ENCODE results near the gene SLC22A23.

Gene SLC22A23

DNA sequence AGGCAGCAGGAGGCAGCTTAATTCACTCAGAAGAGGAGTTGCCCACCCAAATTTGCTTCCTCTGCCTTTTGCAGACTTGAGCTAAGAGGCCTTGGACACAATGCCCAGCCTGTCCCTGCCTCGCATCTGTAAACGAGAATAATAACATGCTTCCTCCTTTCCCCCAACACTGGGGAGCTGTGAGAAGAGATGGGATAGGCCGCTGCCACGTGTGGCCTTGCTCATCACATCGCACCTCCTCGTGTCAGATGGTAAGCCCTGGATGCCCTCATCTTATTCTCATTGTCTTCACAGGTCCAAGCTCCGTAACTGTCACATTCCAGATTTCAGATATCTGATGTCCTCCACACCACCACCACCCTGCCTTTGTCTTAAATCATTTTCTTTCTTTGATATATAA lies 216.3 kb downstream of the SLC22A23 start:
- no peak for TF ChIP-seq POLR2AphosphoS5 (IDR thresholded peaks at IDR 0.05; ENCODE audit: low read depth, low read length)
- no peak for TF ChIP-seq TAF1 (IDR thresholded peaks at IDR 0.05; ENCODE audit: borderline replicate concordance, low read depth, low read length)
- TF ChIP-seq POLR2A (IDR thresholded peaks at IDR 0.05; ENCODE audit: low read depth, low read length): no peak
- no peak for FAIRE-seq
- DNase-seq (ENCODE audit: insufficient read length): no peak

DNA sequence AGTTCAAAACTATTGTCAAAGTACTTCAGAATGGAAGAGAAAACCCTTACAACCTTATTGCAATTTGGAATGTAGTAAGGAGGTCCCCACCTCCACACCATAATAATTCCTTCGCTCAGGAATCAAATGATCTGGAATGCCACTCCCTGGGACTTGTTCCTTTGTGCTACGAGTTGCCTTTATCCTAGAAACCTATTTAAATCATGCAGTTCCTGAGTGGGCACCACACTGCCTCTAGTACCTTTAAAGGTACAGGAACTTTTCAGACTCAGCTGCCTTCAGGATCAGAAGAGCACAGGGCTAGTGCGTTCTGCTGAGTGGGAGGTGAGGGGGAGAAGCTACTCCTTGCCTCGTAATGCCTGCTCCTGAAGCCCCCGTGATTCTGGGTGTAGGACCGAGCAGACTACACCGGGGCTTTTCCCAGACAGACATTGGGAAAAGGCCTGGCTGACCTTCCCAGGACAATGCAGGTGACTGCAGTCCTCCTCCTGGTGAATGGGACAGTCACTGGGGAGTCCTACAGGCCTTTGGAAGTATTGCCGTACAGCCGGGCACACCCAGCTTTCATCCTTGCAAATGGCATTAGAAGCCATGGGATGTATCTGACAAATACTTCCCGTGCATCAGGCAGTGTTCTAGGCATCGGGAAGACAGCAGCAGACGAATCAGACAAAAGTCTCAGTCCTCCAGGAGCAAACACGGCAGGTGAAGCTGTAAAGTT lies 217.6 kb downstream of the SLC22A23 start:
- DNase-seq (ENCODE audit: insufficient read length) (no peak), FAIRE-seq (no peak)
- TF ChIP-seq POLR2AphosphoS5 (IDR thresholded peaks at IDR 0.05; ENCODE audit: low read depth, low read length): no peak
- TF ChIP-seq TAF1 (IDR thresholded peaks at IDR 0.05; ENCODE audit: borderline replicate concordance, low read depth, low read length): no peak
- no peak for TF ChIP-seq POLR2A (IDR thresholded peaks at IDR 0.05; ENCODE audit: low read depth, low read length)

DNA sequence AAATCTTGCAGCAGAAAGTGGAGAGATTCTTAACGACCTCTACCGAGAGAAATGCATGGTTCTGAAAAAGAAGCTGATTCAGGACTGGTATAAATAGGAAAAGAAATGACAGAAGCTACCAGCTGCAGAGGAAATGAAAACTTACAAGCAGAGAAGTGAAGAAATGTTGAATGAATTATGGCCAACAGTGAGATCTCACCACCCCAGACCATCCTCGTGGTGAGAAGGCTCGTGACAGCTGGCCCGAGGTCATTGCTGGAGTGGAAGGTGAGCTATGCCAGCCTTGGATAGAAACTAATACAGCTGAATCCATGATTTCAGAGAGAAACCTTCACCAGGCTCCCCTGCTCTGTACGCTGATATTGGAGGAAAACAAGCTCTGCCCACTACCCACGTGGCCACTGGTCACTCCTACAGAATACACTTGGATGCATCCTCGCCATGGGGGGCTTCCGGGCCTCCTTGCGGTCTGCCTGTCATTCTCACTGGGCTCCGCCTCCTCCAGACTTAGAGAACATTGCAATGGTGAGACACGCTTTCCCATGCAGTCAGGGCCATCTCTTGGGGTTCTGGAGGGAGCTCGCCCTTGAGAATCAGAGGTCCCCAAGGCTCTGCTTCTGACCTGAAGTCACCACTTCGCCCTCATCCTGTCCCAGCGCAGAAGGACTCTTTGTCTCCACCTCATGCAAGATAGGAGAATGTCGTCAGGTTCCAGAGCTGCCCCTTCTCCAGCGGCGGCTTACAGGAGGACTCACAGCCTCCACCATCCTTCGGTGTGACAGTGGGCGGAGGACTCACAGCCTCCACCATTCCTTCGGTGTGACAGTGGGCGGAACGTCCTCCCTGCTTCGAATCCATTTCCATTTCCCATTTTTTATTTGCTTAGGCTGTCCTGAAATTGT lies 218.8 kb downstream of the SLC22A23 start:
- FAIRE-seq (peak; percentile 64), DNase-seq (ENCODE audit: insufficient read length) (no peak)
- TF ChIP-seq TAF1 (IDR thresholded peaks at IDR 0.05; ENCODE audit: borderline replicate concordance, low read depth, low read length): no peak
- no peak for TF ChIP-seq POLR2A (IDR thresholded peaks at IDR 0.05; ENCODE audit: low read depth, low read length)
- no peak for TF ChIP-seq POLR2AphosphoS5 (IDR thresholded peaks at IDR 0.05; ENCODE audit: low read depth, low read length)

DNA sequence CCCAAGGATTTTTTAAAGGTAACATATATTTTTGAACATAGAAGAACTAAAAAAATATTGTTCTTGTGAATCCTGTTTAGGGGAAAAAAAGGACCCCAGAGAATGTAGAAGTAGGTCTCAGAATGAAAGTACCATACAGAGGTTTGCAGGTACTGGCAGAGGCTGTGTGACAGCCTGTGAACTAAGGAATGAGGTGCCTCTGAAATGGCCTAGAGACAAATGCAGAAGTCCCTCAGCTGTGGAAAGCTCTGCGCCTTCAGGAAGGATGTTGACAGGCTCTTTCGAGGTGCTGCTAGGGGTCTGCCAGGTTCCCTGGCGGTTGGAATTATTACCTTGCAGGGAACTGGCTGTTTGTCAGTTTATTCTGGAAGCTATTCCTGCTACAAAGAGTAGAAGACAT lies 220.8 kb downstream of the SLC22A23 start:
- no peak for TF ChIP-seq POLR2A (IDR thresholded peaks at IDR 0.05; ENCODE audit: low read depth, low read length)
- TF ChIP-seq POLR2AphosphoS5 (IDR thresholded peaks at IDR 0.05; ENCODE audit: low read depth, low read length): no peak
- TF ChIP-seq TAF1 (IDR thresholded peaks at IDR 0.05; ENCODE audit: borderline replicate concordance, low read depth, low read length): no peak
- peak; percentile 36 for FAIRE-seq

DNA sequence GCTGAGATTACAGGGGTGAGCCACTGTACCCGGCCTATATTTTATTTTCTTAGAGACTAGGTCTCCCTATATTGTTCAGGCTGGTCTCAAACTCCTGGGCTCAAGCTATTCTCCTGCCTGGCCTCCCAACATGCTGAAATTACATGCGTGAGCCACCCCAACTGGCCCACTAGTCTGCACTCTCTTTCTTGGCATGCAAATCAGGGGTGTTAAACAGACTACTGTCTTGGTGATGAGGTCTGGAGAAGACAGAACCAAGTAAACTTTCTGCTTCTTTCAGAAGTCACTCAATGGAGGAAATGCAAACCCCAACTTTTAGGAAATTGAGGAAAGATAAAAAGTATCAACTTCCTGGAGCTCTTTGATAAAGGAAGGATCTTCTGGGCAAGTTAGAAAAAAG lies 221.4 kb downstream of the SLC22A23 start:
- DNase-seq (ENCODE audit: insufficient read length) (no peak), FAIRE-seq (no peak)
- TF ChIP-seq POLR2A (IDR thresholded peaks at IDR 0.05; ENCODE audit: low read depth, low read length): no peak
- no peak for TF ChIP-seq TAF1 (IDR thresholded peaks at IDR 0.05; ENCODE audit: borderline replicate concordance, low read depth, low read length)
- no peak for TF ChIP-seq POLR2AphosphoS5 (IDR thresholded peaks at IDR 0.05; ENCODE audit: low read depth, low read length)

More for the DNA sequence above, 220.8 kb downstream of the SLC22A23 start:
- DNase-seq (ENCODE audit: insufficient read length): no peak

DNA sequence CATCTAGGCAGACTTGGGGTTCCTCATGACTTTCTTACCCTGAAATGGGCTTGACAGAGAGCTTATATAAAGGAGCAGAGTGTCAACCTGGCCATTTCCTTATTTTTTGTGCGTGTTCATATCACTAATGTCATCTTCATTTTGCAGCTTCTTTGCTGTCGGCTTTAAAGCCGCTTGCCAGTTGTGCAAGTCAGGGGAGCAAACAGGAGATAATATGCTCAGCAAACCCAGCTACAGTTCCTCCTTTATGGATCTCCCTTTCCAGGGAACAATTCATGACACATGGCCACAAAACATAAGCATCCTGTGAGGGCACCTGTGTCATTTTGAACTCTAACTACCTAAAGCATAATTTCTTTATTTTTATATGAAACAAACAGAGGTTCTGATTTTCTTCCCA lies 222.9 kb downstream of the SLC22A23 start:
- DNase-seq (ENCODE audit: insufficient read length) (no peak), FAIRE-seq (no peak)

DNA sequence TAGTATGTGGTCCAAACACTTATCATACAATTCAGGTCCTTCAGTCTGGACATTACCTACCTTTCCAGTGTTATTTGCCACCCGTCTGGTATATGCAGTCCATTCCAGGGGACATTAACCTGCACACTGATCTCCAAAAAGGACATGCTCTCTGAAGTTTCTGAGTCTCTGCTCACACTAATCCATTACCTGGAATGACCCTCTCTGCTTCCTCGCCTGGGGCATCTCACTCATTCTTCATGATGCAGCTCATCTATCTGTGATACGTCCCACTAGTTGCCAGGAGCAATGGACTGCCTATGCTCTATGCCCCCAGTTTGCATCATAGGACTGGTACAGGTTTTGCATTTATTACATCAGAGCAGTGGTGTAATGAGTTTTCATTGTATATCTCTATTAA lies 223.5 kb downstream of the SLC22A23 start:
- FAIRE-seq (no peak), DNase-seq (ENCODE audit: insufficient read length) (no peak)
- TF ChIP-seq TAF1 (IDR thresholded peaks at IDR 0.05; ENCODE audit: borderline replicate concordance, low read depth, low read length) (no peak), POLR2A (IDR thresholded peaks at IDR 0.05; ENCODE audit: low read depth, low read length) (no peak), POLR2AphosphoS5 (IDR thresholded peaks at IDR 0.05; ENCODE audit: low read depth, low read length) (no peak)

More for the DNA sequence above, 222.9 kb downstream of the SLC22A23 start:
- TF ChIP-seq TAF1 (IDR thresholded peaks at IDR 0.05; ENCODE audit: borderline replicate concordance, low read depth, low read length) (no peak), POLR2AphosphoS5 (IDR thresholded peaks at IDR 0.05; ENCODE audit: low read depth, low read length) (no peak), POLR2A (IDR thresholded peaks at IDR 0.05; ENCODE audit: low read depth, low read length) (no peak)

DNA sequence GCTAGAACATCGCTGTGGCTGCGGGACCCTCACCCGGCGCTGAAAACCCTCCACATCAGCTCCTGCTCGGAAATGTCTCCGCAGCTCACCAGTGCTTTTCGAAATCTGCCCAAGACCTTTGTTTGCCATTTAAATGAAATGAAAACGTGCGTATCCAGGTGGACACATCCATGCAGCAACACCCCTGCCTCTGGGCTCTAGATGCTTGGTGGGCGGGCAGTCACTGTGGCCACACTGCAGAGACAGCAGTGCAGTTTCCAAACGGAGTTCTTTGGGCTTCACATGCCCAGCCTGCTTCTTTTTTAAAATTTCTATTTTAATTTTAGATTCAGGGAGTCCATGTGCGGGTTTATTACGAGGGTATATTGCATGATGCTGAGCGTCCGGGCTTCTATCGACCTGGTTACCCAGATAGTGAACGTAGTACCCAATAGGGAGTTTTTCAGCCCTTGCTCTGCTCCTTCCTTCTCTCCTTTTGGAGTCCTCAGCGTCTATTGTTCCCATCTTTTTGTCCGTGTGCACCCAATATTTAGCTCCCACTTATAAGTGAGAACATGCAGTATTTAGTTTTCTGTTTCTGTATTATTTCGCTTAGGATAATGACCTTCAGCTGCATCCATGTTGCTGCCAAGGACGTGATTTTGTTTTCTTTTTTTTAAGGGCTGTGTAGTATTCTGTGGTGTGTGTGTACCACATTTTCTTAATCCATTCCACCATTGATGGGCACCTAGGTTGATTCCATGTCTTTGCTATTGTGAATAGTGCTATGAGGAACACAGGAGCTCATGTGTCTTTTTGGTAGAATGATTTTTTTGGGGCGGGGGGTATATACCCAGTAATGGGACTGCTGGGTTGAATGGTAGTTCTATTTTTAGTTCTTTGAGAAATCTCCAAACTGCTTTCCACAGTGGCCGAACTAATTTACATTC lies 224.6 kb downstream of the SLC22A23 start:
- TF ChIP-seq TAF1 (IDR thresholded peaks at IDR 0.05; ENCODE audit: borderline replicate concordance, low read depth, low read length): no peak
- TF ChIP-seq POLR2AphosphoS5 (IDR thresholded peaks at IDR 0.05; ENCODE audit: low read depth, low read length): no peak
- TF ChIP-seq POLR2A (IDR thresholded peaks at IDR 0.05; ENCODE audit: low read depth, low read length): no peak
- FAIRE-seq (no peak), DNase-seq (ENCODE audit: insufficient read length) (no peak)

DNA sequence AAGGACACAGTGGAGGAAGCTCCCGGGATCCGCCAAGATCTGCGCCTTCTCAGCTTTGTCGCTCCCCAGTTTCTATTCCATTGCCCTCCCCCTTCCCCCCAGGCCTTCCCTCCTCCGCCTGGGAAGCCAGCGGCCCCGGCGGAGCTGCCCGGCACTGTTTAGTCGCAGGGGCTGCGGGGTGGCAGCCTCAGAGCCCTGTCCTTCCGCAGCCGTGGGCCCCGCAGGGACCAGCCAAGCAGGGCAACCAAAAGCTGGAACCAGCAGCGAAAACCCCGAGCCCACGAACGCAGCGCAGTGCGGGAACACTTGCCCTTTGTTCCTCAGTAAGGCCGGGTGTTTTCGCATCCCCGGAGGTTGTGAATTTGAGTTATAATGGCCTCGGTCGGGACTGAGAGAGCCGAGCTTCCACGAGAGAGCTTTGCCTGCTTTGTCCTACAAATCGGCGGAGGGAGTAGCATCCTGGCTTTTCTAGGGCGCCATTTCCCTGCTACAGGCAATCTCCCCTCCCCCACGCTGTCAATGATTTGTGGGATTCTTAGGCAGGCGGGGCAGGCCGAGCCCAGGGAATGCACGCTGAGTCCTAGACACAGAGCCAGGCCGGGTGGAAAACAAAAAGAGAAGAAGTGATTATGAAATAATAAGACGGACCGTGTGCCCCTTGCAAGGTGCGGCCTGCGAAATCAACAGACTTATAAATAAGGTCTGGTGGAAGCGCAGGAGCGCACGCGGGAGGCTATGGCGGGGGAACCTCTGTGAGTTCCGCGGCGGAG lies 225.4 kb downstream of the SLC22A23 start:
- no peak for DNase-seq (ENCODE audit: insufficient read length)
- TF ChIP-seq TAF1 (IDR thresholded peaks at IDR 0.05; ENCODE audit: borderline replicate concordance, low read depth, low read length): no peak; the same call in 1 of the 2 replicates
- no peak for TF ChIP-seq POLR2A (IDR thresholded peaks at IDR 0.05; ENCODE audit: low read depth, low read length)
- TF ChIP-seq POLR2AphosphoS5 (IDR thresholded peaks at IDR 0.05; ENCODE audit: low read depth, low read length): no peak
- FAIRE-seq: no peak

DNA sequence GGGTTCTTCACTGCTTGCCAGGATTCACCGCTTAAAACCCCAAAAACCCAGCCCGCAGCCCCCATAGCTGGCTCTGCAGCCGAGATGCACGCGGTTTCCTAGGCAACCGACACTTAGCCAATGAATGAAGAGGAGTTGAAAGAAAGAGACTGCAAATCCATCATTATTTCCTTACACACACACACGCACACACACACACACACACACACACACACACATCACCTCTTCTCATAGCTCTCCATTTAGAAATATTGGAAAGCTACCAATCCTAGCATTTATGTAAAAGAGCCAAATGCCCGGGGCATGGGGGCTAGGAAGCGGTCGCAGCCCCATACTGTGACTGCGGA lies 226.0 kb downstream of the SLC22A23 start:
- no peak for FAIRE-seq
- TF ChIP-seq POLR2AphosphoS5 (IDR thresholded peaks at IDR 0.05; ENCODE audit: low read depth, low read length): no peak
- TF ChIP-seq TAF1 (IDR thresholded peaks at IDR 0.05; ENCODE audit: borderline replicate concordance, low read depth, low read length): no peak
- no peak for TF ChIP-seq POLR2A (IDR thresholded peaks at IDR 0.05; ENCODE audit: low read depth, low read length)
- DNase-seq (ENCODE audit: insufficient read length): no peak

Data from GM12892 (cell line).